Suprapubic skin (tissue), 4 donors: ENCODE measurements around the gene NOC4L. TPM values are rescaled to one million over a fixed set of nuclear protein-coding genes. Genes with fewer than 3 reads are reported as not detected.

Source experiments
- DNase-seq, 2 donors: peaks; one replicate each; pipeline ENCODE4 v3.0.0-alpha.2; 2019; ENCODE audit warnings: low spot score in 2 of 2
- H3K27ac ChIP-seq: fragments of 200-600 bp; sonication (generic); one replicate; pipeline ENCODE4 v1.5.1; 2019
- H3K27me3 ChIP-seq: fragments of 200-600 bp; sonication (generic); one replicate; pipeline ENCODE4 v1.5.1; 2019
- H3K36me3 ChIP-seq: fragments of 200-600 bp; sonication (generic); one replicate; pipeline ENCODE4 v1.5.1; 2019
- H3K4me1 ChIP-seq: fragments of 200-600 bp; sonication (generic); one replicate; pipeline ENCODE4 v1.5.1; 2019
- H3K4me3 ChIP-seq: fragments of 200-600 bp; sonication (generic); one replicate; pipeline ENCODE4 v1.5.1; 2019; ENCODE audit warnings: mild to moderate bottlenecking
- H3K9me3 ChIP-seq: fragments of 200-600 bp; sonication (generic); one replicate; pipeline ENCODE4 v1.5.1; 2019
- EP300 ChIP-seq: sonication (generic); formaldehyde crosslinking; IDR thresholded peaks from one replicate; pipeline ENCODE4 v1.6.1; 2017; ENCODE audit warnings: antibody characterized with exemption
- POLR2A ChIP-seq, 2 donors: fragments of 450-650 bp; IDR thresholded peaks; one replicate each; pipeline ENCODE4 v1.6.1; 2017; ENCODE audit warnings: antibody characterized with exemption in 2 of 2, mild to moderate bottlenecking in 2 of 2, moderate library complexity in 2 of 2
- POLR2AphosphoS5 ChIP-seq, 3 donors: sonication (generic); formaldehyde crosslinking; IDR thresholded peaks; one replicate each; pipeline ENCODE4 v1.6.1; 2017; ENCODE audit warnings: antibody characterized with exemption in 3 of 3
- WGBS: methylation state at CpG from one replicate; pipeline ENCODE4 v1.1.5; 2018; 5-methylcytosine and 5-hydroxymethylcytosine counted together
- total RNA-seq, 4 donors: library from RNA; depleted of rRNA; stranded (reverse); fragments of >200 nt; gene quantifications; one replicate each; pipeline ENCODE4 v1.1.0, GENCODE V29; 2016
- TF ChIP-seq, protein P1 (sequence below), 2 donors: fragments of 200-600 bp in 1 of 2; fragments of 450-650 bp in 1 of 2; sonication (generic) in 1 of 2; IDR thresholded peaks; one replicate each; pipeline ENCODE4 v1.5.1; 2016 to 2019; ENCODE audit warnings: antibody characterized with exemption in 2 of 2, mild to moderate bottlenecking in 1 of 2, moderate library complexity in 1 of 2

NOC4L gene
- total RNA-seq, 4 donors from 2014 or later: 13.9 to 20.4 (median 16.0) TPM

DNA sequence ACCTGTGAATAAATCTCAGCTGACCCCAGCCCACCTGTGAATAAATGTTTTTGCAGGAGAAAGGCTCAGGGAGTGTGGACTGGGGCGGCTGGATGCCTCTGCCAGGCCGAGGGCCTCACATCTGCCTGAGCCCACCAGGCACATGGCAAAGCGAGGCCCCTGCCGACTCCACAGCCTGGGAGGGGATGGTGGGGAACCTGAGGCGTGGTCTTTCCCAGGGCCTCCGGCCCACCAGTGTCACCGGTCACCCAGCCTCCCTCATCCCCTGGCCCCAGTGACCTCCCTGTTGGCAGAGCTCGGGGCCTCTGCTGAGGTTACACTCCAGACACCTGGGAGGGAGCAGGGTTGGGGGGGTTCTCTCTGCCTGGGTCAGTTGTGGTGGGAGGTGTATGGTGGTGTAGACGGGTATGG is 8.2 kb downstream of the NOC4L start:
- TF ChIP-seq EP300 (no peak), POLR2A (IDR thresholded peaks at IDR 0.05) (no peak)
- H3K9me3 ChIP-seq: no peaks in the 10 kb centered on the region
- no peak overlapping the region for H3K4me3 ChIP-seq
- peaks cover 10% of the 10 kb centered on the region for H3K4me1 ChIP-seq
- peak in 1 of 2 donors; percentile 74 for DNase-seq
- 89% methylated on average over 1 of the region's 9 CpGs for WGBS
- no peak overlapping the region for H3K27ac ChIP-seq
- H3K27me3 ChIP-seq: no peaks in the 10 kb centered on the region
- H3K36me3 ChIP-seq: peaks cover 36% of the 10 kb centered on the region

DNA sequence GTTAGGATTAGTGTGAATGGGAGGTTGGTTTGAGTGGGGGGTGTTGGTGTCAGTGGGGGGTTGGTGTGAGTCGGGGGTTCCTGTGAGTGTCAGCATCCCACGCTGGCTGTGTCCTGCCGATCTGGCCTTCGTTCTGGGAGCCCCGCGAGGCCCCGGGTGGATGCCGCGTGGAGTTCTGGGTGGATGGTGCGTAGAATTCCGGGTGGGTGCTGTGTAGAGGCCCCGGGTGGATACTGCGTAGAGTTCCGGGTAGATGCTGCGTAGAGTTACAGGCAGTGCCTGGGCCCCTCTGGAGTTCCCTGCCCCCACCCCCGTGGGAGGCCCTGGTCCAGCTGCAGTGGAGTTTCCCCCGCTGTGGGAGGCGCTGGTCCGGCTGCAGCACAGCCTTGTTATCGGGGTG is 8.7 kb downstream of the NOC4L start:
- WGBS: 90% methylated on average over 16 of the region's 20 CpGs
- no peaks in the 10 kb centered on the region for H3K27me3 ChIP-seq
- H3K9me3 ChIP-seq: no peaks in the 10 kb centered on the region
- no peak overlapping the region for H3K27ac ChIP-seq
- H3K4me1 ChIP-seq: peaks cover 10% of the 10 kb centered on the region
- peaks cover 31% of the 10 kb centered on the region for H3K36me3 ChIP-seq
- TF ChIP-seq POLR2A (IDR thresholded peaks at IDR 0.05) (no peak), POLR2AphosphoS5 (IDR thresholded peaks at IDR 0.05) (no peak), EP300 (no peak)
- TF ChIP-seq, protein P1, sequence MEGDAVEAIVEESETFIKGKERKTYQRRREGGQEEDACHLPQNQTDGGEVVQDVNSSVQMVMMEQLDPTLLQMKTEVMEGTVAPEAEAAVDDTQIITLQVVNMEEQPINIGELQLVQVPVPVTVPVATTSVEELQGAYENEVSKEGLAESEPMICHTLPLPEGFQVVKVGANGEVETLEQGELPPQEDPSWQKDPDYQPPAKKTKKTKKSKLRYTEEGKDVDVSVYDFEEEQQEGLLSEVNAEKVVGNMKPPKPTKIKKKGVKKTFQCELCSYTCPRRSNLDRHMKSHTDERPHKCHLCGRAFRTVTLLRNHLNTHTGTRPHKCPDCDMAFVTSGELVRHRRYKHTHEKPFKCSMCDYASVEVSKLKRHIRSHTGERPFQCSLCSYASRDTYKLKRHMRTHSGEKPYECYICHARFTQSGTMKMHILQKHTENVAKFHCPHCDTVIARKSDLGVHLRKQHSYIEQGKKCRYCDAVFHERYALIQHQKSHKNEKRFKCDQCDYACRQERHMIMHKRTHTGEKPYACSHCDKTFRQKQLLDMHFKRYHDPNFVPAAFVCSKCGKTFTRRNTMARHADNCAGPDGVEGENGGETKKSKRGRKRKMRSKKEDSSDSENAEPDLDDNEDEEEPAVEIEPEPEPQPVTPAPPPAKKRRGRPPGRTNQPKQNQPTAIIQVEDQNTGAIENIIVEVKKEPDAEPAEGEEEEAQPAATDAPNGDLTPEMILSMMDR (IDR thresholded peaks at IDR 0.05): no peak
- H3K4me3 ChIP-seq: no peak overlapping the region
- DNase-seq: peak; percentile 49 to 58

DNA sequence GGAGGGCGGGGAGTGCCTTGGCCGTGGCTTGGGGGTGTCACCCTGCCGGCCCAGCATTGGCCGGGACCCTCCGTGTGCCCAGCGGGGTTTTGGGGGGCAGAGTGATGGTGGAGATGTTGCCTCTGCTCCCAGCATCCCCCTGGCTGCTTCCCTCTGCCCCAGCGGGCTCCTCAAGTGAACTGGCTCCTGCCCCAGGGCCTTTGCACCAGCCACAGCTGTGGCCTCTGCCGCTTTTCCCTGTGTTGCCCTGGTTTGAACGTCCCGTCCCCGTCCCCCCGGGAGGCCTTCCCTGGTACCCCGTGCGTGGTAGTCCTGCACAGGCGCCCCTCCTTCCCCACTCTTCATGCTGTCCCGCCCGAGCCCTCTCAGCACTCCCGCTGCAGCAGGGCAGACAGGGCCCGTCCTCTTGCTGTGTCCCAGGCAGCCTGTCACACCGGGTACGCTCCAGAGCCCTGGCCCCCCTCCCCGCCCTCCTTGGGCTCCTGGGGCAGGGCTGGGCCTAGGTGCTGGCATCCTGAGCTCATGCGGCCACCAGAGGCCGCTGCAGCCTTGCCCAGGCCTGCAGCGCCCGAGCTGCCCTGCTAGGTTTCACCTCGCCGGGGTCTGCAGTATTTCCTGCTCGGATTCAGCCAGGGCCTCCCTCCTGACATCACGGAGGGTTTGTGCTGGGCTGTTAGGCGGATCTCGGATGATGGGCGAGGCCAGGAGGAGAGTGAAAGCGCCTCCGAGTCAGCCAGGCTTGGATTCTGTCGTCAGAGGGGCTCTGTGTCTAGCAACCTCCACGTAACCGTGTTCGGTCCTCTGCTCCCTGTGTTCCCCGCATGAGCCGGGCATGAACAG is 9.5 kb downstream of the NOC4L start:
- Histone ChIP-seq H3K4me3 (peak overlapping the region; percentile 35), H3K27me3 (no peaks in the 10 kb centered on the region), H3K27ac (no peak overlapping the region), H3K9me3 (no peaks in the 10 kb centered on the region), H3K4me1 (peaks cover 10% of the 10 kb centered on the region), H3K36me3 (peaks cover 24% of the 10 kb centered on the region)
- peak in 1 of 2 donors; percentile 76 for DNase-seq
- TF ChIP-seq EP300: no peak
- TF ChIP-seq, protein P1 (IDR thresholded peaks at IDR 0.05): peak; percentile 76 to 93
- WGBS: 34% methylated on average over 12 of the region's 41 CpGs

DNA sequence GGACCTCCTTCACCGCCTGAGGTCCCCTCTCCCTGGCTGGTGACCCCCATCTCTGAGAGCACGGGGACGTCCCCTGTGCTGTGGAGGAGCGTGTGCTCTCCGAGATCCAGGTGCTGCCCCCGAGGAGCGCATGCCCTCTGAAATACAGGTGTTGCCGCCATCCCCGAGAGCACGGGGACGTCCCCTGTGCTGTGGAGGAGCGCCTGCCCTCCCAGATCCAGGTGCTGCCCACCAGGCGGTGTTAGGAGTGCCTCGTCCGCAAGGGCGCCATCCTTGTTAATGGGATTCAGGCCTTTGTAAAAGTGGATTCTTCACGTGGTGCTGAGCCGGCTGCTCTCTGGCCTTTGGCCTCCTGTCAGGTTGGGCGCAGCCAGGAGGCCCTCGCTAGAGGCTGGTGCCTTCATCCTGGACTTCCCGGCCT is 10.1 kb downstream of the NOC4L start:
- peaks cover 10% of the 10 kb centered on the region for H3K4me1 ChIP-seq
- 47% methylated on average over 2 of the region's 21 CpGs for WGBS
- H3K36me3 ChIP-seq: peaks cover 21% of the 10 kb centered on the region
- H3K27ac ChIP-seq: no peak overlapping the region
- DNase-seq: no peak
- no peak for TF ChIP-seq EP300
- TF ChIP-seq POLR2AphosphoS5 (IDR thresholded peaks at IDR 0.05): no peak
- TF ChIP-seq POLR2A (IDR thresholded peaks at IDR 0.05): no peak
- TF ChIP-seq, protein P1 (IDR thresholded peaks at IDR 0.05): no peak
- peak overlapping the region; percentile 35 for H3K4me3 ChIP-seq
- no peaks in the 10 kb centered on the region for H3K9me3 ChIP-seq
- no peaks in the 10 kb centered on the region for H3K27me3 ChIP-seq

DNA sequence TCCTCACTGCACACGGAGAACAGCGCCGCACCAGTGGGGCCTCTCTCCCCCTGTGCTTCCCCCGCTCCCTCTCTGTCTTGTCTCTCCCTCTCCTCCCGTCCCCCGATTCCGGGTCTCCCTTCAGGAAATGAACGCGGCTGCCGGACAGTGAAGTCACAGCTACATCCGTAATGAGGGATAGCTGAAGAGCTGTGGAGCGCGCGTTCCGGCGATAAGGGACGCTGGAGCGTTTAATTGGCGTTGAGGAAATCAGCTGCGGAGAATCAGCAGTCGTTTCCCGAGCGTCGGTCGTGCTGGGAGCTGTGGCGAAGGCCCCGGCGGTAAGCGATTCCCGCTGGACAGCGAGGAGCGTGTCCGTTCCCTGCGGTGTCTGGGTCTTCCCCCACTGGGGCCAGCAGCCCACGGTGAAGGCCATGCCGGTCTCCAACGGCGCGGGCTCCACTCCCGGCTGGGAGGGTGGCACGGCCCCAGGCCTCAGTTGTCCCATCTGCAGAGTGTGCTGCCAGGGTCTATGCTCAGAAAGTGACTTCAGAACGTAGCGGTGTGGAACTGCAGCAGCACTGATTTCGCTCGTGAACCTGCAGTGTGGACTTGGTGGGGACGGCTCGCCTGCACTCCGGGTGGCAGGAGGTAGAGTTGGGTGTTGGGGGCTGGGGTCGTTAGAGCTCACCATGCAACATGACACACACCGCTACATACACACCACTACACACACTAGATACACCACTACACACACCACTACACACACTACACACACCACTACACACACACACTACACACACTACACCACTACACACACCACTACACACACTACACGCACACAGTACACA is 10.9 kb downstream of the NOC4L start:
- DNase-seq: no peak
- Histone ChIP-seq H3K27me3 (no peaks in the 10 kb centered on the region), H3K4me3 (no peak overlapping the region), H3K36me3 (peaks cover 21% of the 10 kb centered on the region), H3K4me1 (peaks cover 10% of the 10 kb centered on the region), H3K27ac (no peak overlapping the region), H3K9me3 (no peaks in the 10 kb centered on the region)
- 91% methylated on average over 45 of the region's 51 CpGs for WGBS
- TF ChIP-seq POLR2A (IDR thresholded peaks at IDR 0.05): no peak
- no peak for TF ChIP-seq POLR2AphosphoS5 (IDR thresholded peaks at IDR 0.05)
- TF ChIP-seq, protein P1 (IDR thresholded peaks at IDR 0.05): no peak
- no peak for TF ChIP-seq EP300
